Activated T-cell treated with anti-CD3 and anti-CD28 coated beads, Interleukin-2, amount 50 U/mL, for 48 hours (primary cell): Measurements from ENCODE around the gene ADCY7.
"Not testable (repeated sequence)": the region's sequence is repeated elsewhere in the genome, so short reads cannot be mapped to it uniquely, and the experiment has no call there.

Experiments
- DNase-seq, 2 experiments: peaks; one replicate each; pipeline ENCODE4 v3.0.0-alpha.2; 2020

ADCY7 gene

DNA sequence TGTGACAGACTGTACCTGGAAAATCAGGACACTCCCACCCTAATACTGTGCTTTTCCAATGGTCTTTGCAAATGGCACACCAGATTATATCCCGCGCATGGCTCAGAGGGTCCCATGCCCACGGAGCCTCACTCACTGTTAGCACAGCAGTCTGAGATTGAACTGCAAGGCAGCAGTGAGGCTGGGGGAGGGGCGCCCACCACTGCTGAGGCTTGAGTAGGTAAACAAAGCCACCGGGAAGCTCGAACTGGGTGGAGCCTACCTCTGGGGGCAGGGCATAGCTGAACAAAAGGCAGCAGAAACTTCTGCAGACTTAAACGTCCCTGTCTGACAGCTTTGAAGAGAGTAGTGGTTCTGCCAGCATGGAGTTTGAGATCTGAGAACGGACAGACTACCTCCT is 77.2 kb downstream of the ADCY7 start:
- DNase-seq: not testable (repeated sequence)

DNA sequence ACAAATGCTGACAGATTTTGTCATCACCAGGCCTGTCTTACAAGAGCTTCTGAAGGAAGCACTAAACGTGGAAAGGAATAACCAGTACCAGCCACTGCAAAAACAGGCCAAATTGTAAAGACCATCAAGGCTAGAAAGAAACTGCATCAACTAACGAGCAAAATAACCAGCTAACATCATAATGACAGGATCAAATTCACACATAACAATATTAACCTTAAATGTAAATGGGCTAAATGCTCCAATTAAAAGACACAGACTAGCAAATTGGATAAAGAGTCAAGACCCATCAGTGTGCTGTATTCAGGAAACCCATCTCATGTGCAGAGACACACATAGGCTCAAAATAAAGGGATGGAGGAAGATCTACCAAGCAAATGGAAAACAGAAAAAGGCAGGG is 78.9 kb downstream of the ADCY7 start:
- not testable (repeated sequence) for DNase-seq

DNA sequence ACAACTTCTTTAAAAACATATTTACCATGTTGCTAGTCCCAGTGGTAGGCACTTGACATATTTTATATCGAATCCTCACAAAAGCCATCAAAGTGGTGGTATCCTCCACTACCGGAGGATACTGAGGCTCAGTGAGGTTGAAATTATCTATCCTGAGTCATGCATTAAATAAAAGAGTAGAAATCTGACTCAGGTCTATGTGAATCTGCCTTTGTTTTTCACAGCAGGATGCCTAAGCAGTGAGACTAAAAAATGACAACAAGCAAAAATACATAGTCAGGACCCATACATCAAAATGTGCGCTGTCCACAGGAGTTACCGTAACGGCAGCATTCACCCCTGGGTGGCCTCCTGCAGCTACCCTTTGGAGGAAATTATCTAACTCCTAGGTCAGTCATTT is 84.8 kb downstream of the ADCY7 start:
- no peak for DNase-seq

DNA sequence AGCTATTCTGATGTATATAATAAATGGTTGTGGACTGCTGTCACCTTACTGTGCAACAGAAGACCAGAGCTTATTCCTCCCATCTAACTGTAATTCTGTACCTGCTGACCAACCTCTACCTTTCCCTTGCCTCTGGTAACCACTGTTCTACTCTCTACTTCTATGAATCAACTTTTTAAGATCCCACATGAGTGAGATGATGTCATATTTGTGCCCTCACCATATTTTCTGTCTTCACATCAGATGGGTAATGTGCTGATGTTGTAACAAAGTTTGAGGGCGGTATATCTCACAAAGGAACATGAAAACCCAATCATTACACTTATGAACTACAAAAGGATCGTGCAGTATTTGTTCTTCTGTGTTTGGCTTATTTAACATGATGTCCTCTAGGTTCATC is 85.6 kb downstream of the ADCY7 start:
- DNase-seq: no peak

DNA sequence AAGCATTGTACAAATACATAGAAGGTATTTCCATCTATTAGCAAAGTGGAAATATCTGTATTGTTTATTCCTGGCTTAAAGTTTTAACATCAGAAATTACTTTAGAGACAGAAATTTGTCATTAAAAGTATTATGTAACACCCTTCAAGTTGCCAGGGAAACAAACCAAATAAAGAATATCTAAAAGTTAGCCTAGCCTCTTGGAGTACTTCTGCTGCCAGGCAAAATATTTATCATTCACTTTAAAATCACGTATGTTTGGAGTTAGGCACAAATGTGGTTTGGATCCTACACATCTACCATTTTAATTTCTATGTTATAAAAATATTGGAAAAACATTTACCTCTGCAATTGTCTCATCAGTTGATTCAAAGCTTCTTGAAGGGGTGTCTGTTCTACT is 87.7 kb downstream of the ADCY7 start:
- DNase-seq: no peak

DNA sequence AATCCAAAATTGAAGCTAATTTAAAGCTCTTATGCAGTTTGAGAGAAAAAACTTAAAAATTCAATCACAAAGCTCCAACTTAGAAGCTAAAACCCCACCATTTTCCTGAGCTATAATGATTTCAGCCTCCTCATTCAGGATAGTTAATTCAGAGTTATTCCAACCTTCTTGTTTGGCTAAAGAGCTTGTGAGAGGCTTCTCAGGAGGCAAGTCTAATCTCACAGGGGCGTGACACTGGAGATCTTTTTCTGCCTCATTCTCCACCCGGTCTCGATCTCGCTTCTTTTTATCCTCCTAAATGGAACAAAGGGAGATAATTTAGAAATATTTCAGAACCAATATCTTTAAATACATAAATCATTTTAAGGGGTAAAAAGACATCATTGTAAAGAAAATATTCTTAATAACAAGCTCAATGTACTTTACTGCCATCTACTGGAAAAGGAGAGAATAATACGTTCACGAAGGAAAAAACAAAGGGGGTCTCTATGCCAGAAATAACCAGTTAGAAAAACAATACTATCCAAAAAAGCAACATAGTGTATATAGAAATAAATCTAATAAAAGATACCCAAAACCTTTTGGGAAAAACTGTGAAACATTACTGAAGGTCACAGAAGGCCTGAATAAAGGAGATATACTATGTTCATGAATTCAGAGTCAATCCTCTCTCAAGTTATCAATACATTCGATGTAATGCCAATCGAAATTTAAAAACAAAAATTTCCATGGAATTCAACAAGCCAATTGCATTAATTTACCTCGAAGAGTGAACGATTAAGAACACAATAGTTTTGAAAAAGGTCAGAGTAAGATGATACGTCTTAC is 88.5 kb downstream of the ADCY7 start:
- no peak for DNase-seq

DNA sequence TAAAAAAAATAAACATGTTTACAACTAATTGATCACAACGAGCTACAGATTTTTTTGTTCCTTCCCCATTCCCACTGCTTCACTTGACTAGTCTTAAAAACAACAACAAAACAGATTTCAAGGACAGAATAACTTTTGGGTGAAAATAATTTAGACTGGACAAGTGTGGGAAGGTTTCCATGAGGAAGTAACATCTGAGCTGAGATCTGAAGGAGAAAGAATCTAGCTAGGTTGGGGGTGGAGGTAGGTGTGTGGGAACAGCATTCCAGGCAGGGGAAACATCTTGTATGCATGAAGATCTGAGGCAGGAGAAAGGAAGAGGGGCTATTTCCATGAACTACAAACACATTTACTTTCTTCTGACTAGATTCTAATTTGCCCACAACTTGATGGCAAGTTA is 93.3 kb downstream of the ADCY7 start:
- DNase-seq: no peak

DNA sequence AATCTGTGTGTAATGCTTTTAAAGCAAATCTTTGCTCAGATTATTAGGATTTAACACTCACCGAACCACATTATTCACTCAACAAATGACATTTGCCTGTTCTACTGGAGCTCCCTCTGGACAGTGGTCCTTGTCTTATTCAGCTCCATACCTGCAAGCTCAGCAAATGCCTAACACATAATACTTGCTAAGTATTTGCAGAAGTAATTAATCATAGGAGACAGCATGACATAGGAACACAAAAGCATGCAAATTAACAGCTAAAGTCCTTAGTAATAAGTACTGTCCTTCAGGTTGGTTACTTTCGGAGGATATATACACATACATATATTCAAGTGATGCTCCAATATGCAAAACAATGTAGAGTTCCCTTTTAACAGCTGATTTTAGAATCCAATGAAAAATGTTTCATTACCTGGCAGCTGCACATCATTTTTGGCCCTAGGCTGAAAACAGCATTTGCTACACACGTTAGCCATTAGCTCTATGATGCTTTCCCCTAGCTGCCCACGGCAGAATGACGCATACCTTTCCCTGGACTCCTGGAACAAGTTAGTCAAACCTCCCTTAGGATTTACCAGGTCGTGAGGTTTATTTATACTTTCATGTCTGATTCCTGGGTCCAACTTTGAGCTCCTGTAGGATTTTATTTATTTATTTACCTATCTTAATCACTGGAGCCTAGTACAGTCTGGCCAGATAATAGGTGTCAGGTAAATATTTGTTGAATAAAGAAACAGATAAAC is 93.9 kb downstream of the ADCY7 start:
- DNase-seq: no peak

DNA sequence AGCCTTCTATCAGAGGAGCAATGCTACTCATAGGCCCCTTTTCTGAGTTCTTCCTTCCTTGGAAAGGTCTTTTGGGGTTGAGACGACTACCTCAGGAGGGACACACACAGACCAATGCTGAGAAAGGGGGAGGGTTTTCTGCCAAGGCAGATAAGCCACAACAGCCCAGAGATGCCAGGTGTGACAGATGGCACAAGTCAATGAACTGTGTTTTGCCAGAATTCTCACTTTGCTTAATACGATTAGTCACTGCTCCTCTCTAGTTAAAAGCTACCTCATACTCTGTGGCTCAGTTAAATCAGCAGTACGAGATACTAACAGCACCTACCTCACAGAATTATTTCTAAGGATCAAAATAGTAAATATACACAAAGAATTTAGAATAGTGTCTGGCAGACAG is 94.4 kb downstream of the ADCY7 start:
- no peak for DNase-seq

DNA sequence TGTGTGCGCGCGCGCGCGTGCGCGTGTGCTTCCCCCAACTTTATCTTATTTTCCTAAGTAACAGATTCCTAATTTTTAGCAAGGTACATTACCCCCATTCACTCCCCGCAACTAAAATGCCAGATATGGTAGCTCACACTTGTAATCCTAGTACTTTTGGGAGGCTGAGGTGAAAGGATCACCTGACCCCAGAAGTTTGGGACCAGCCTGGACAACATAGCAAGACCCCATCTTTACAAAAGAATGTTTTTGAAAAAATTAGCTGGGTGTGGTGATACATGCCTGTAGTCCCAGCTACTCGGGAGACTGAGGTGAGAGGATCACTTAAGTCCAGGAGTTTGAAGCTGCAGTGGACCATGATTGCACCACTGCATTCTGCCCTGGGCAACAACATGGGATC is 97.3 kb downstream of the ADCY7 start:
- no peak for DNase-seq

DNA sequence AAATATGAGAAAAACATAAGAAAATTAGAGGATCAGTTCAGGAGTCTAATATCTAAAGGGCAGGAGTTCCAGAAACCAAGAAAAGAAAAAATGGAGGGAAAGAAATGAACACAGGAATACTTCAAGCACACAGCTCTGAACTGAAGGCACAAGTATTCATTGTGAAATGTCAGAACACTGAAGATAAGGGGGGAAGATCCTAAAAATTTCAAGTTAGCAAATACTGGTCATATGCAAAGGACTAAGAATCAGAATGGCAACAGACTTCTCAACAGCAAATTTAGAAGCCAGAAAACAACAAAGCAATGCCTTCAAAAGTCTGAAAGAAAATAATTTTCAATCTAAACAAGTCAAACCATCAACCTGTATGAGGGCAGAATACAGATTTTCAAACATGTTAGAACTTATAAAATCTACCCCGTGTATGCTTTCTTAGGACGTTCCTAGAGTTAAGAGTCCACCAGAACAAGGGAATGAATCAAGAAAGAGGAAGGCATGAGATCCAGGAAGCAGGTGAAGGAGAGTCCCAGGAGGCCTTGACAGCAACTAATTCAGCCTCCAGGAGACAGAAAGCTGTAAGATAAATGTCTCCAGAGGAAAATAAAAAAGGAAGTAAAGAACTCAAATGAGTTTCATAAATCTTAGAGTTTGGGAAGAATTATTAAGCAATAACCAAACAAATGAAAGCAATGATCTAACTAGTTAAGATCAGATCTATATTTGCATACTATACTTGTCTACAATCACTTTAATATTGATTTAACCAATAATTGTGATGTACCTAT is 99.6 kb downstream of the ADCY7 start:
- DNase-seq: no peak
